ENCODE data around the gene PTPRT.

DNA sequence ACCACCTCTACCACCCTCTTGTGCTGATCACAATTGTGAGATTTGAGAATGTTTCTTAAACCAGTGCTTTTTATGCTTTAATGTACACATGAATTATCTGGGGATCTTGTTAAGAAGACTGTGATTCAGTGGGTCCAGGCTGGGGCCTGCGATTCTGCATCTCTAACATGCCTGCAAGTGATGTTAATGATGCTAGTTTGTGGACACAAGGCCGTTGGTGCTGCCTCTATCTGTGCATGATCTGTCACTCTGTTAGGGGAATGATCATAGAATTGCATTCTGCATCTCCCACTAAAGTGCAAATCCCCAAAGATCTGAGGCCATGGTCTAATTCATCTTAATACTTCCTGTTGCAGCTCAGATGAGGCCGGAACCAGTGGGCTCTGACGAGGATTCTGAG is 746.5 kb downstream of the PTPRT start:
- TF ChIP-seq, protein P1, sequence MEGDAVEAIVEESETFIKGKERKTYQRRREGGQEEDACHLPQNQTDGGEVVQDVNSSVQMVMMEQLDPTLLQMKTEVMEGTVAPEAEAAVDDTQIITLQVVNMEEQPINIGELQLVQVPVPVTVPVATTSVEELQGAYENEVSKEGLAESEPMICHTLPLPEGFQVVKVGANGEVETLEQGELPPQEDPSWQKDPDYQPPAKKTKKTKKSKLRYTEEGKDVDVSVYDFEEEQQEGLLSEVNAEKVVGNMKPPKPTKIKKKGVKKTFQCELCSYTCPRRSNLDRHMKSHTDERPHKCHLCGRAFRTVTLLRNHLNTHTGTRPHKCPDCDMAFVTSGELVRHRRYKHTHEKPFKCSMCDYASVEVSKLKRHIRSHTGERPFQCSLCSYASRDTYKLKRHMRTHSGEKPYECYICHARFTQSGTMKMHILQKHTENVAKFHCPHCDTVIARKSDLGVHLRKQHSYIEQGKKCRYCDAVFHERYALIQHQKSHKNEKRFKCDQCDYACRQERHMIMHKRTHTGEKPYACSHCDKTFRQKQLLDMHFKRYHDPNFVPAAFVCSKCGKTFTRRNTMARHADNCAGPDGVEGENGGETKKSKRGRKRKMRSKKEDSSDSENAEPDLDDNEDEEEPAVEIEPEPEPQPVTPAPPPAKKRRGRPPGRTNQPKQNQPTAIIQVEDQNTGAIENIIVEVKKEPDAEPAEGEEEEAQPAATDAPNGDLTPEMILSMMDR (IDR thresholded peaks at IDR 0.05), result no peak
- no peak for TF ChIP-seq POLR2A (IDR thresholded peaks at IDR 0.05)

All from uterus (tissue), 2 donors.